GM21423 (cell line): ENCODE results near the gene CCDC186.
A peak's percentile ranks its signal among the peaks of the same experiment; 100 is the strongest.

Source experiments
- ATAC-seq: cut with Tn5 transposase; IDR thresholded peaks from one replicate; pipeline ENCODE4 v1.9.1; 2021; ENCODE audit warnings: mild to moderate bottlenecking, moderate library complexity; ENCODE audit not compliant: unreplicated experiment

The CCDC186 gene

DNA sequence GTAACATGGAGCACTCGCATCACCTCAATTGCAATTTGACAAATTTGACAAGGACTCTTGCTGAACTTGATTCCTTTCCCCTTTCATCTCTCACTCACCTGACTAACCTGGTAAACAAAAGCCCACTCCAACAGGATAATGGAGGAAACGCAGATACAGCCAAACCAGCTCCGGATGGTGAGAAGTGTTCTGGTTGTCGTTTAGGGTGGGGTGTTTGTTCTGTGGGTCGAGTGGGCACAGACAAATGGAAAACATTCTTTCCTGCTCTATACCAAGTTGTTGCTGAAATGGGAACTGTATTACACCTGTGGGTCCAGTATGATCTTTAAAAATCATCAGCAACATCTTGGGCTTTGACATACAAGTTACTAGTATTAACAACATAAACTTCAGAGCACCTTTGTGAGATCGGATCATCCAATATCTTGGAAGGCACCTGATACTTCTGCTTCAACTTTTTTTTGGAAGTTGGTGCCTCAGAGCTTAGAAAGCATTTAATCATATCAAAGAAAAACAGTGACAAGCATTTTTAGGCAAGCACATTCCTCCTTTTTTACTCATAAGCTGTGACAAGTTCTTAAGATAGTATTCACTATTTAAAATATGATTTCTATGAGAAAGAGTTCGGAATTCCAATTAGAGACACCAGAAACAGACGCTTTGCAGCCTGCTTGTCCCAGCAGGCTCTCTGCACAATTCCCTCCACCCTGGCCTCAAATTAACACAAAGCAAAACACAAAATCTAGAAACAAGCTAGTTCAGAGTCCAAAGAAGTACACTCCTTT lies 58.1 kb downstream of the CCDC186 start:
- ATAC-seq, result no peak

GRCh38 chr10:114110174-114110972 lies 63.6 kb downstream of the CCDC186 start:
- no peak for ATAC-seq

DNA sequence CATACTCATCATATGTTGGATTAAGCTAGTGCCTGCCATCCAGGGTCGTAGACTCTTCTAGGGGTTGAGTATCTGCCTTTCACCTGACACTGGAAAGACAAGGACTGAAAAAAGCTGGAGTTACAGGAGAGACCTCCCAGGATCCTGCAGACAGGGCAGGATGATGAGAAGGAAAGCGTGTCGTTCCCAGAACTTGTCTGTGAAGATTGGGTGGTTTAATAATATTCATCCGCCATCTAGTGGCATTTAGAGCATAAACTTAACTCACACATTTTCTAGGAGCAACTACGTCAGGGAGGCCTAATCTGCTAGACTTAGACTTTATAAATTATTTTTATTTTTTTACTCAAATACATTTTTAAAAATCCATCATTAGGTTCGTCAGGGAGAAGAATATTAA lies 70.7 kb downstream of the CCDC186 start:
- ATAC-seq, result no peak

DNA sequence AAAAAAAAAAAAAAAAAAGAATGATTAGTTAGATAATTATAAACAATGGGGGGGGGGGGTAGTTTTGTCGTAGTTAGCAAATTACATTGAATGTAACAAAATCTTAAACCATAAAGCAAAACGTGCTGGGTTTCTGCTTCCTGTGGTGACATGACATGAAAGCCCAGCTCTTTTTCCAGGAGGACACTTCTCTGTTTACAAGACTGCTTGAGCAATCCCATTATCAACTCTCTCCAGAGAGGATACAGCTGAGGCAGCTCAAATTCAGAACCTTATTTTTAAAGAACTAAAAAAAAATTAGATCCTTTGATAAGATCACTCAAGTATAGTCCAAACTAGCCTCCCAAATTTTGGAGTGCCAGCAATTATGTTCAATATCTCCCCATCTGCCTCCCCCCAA lies 71.7 kb downstream of the CCDC186 start:
- ATAC-seq, result no peak

DNA sequence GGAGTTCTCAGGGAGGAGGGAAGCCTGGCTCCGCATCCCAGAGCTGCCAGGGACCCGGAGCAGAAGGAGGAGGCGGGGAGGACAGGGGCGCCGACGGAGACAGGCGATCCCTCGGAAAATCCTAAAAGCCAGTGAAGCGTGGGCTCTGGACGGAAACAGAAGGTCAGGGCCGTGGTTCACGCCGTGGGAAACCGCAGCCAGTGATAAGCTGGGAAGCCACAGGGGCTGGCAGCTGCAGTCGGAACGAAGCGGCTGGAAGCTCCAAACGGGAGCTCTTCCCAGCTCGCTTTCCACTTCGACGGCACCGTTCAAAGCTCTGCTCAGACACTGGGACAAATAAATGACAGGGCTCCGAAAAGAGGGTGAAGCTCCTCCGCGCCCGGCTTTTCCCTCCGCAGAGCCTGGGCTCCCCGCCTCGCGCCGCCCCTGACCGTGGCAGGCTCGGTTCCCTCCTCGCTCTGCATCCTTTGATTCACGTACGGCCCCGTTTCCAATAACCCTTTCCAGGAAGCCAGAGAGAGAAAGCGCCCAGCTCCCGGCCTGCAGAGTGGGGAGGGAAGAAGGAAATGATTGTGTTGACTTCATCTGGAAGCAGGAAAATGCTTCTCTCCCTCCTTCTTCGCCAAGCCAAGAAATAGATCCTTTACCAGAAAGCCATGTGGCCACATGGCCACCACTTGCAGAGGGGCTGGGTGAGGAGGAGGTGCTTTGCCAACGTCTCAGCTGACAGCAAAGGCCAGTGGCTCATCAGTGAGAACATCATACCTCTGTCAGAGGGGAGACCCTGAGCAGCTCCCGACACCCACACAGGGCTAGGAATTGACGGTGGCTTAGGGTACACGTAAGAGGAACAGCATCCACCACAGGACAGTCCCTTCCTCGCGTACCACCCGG lies 72.9 kb downstream of the CCDC186 start:
- ATAC-seq, result no peak

- no peak for ATAC-seq
Observed at GRCh38 chr10:114096864-114097263, 77.1 kb downstream of the CCDC186 start.

- ATAC-seq, result peak; percentile 67
Observed at GRCh38 chr10:114095559-114096337, 78.3 kb downstream of the CCDC186 start.

GRCh38 chr10:114094795-114095194 lies 79.2 kb downstream of the CCDC186 start:
- no peak for ATAC-seq

DNA sequence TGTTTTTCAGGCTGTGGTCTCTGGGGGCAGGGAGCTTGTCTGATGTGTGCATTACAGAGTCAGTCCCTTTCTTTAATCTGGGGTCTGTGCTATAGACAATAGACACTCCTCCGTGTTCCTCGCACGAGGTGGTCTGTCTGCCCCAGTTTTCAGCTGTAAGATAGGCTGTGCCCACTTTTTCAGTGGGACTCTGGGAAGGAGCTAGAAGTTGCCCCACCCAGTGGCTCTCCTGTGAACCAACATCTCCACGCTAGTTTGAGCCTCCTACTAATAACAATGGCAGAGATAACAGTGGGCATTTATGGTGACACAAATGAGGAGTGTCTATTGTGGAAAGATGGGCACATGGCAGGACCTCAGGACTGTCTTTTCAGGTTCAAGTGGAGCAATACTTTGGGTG lies 86.3 kb downstream of the CCDC186 start:
- no peak for ATAC-seq

GRCh38 chr10:114087255-114087654 lies 86.7 kb downstream of the CCDC186 start:
- no peak for ATAC-seq

GRCh38 chr10:114084215-114084614 lies 89.8 kb downstream of the CCDC186 start:
- no peak for ATAC-seq

GRCh38 chr10:114083040-114083439 lies 91.0 kb downstream of the CCDC186 start:
- no peak for ATAC-seq

- no peak for ATAC-seq
Observed at GRCh38 chr10:114081911-114082583, 92.0 kb downstream of the CCDC186 start.

DNA sequence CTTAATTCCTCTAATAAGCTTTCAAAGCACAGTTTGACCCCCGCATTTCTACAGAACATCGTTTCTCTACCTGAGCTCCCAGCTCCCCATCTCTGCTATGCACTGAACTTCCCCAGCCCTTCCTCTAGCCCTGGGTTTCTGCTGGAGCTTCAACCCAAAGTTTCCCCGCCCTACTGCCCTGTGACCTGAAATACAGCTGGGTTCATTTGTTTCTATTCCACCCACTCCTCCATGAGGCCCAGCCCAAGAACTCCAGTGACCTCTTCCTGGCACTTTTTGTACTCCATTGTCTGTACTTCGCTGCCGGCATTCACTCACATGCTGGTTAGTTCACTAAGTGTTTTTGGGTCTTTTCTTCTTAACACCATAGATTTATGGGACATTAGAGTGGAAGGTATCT lies 94.6 kb downstream of the CCDC186 start:
- ATAC-seq, result no peak

- ATAC-seq, result no peak
Observed at GRCh38 chr10:114078346-114078745, 95.7 kb downstream of the CCDC186 start.

- no peak for ATAC-seq
Observed at GRCh38 chr10:114077815-114078219, 96.2 kb downstream of the CCDC186 start.

DNA sequence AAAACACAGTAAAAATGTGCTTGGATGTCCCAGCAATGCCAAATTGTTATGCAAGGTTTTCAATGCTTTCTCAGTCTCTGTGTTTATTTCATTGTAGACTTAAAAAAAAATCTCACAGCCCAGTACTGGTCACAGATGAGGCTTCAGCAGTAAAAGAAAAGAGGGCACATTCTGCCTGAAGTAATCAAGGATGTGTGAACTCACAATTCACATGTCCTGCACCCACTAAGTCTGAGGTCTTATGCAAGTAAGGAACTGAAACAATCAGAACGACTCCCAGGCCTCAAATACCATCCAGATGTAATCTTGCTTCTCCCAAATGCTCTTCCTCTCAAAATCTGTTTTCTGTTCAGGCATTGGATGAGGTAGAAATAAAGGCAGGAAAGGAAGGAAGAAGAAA lies 96.7 kb downstream of the CCDC186 start:
- no peak for ATAC-seq

DNA sequence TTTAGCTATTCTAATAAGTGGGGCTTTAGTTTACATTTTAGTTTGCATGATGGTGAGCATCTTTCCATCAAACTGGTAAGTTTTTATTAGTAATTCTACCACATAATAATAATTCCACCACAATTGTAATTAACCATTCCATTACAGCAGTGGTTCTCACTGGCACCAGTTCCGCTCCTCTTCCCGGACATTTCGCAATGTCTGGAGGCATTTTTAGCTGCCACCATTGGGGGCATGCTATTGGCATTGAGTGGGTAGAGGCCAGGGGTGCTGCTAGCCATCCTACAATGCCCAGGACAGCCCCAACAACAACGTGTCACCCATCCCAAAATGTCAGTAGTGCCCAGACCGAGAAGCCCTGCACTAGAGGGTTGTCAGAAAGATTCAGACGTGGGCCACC lies 98.9 kb downstream of the CCDC186 start:
- no peak for ATAC-seq

- ATAC-seq, result no peak
Observed at GRCh38 chr10:114073395-114074186, 100.4 kb downstream of the CCDC186 start.
